Neural crest cell (in vitro differentiated cells): ENCODE measurements around the gene CTSH. TPM values are rescaled to one million over a fixed set of nuclear protein-coding genes. Genes with fewer than 3 reads are reported as not detected.
A peak's percentile ranks its signal among the peaks of the same experiment; 100 is the strongest.

Experiments
- DNase-seq: peaks from one replicate; pipeline ENCODE4 v3.0.0; 2021; ENCODE audit warnings: low read depth, mixed read lengths, low spot score
- H3K27ac Mint-ChIP-seq: one replicate; pipeline ENCODE4 v1.8.0; 2021; ENCODE audit warnings: mild to moderate bottlenecking, mixed read lengths; ENCODE audit not compliant: unreplicated experiment
- H3K27me3 Mint-ChIP-seq: 2 replicates; pipeline ENCODE4 v1.8.0; 2021; ENCODE audit warnings: low read depth, mild to moderate bottlenecking, mixed read lengths
- H3K36me3 Mint-ChIP-seq: 2 replicates; pipeline ENCODE4 v1.8.0; 2021; ENCODE audit warnings: low read depth, mild to moderate bottlenecking, mixed read lengths
- H3K4me1 Mint-ChIP-seq: 2 replicates; pipeline ENCODE4 v1.8.0; 2021; ENCODE audit warnings: mixed read lengths
- H3K4me3 Mint-ChIP-seq: one replicate; pipeline ENCODE4 v1.8.0; 2021; ENCODE audit warnings: mild to moderate bottlenecking, mixed read lengths
- H3K9me3 Mint-ChIP-seq: 2 replicates; pipeline ENCODE4 v1.8.0; 2021; ENCODE audit warnings: mixed read lengths
- CTCF ChIP-seq: fragments of 200-600 bp; sonication (generic); conservative IDR thresholded peaks from 2 replicates; pipeline ENCODE4 v1.5.0; 2021; ENCODE audit warnings: antibody characterized with exemption, mild to moderate bottlenecking
- total RNA-seq: library from RNA; stranded (reverse); gene quantifications from 2 replicates; pipeline ENCODE4 v1.2.1, GENCODE V29; 2021

Gene CTSH
- total RNA-seq, 1 donor from 2014 or later: 7.3 TPM

GRCh38 chr15:78937132-78937739, 7.6 kb downstream of the CTSH start:
- Mint-ChIP-seq H3K27ac (no peak overlapping the region), H3K36me3 (no peaks in the 10 kb centered on the region), H3K9me3 (no peaks in the 10 kb centered on the region), H3K4me1 (no peaks in the 10 kb centered on the region), H3K4me3 (no peak overlapping the region), H3K27me3 (peaks cover under 1% of the 10 kb centered on the region)
- no peak for DNase-seq
- TF ChIP-seq CTCF: no peak

- Mint-ChIP-seq H3K36me3 (no peaks in the 10 kb centered on the region), H3K27me3 (no peaks in the 10 kb centered on the region), H3K9me3 (no peaks in the 10 kb centered on the region), H3K4me3 (no peak overlapping the region), H3K4me1 (no peaks in the 10 kb centered on the region), H3K27ac (peak overlapping the region; percentile 4)
- TF ChIP-seq CTCF: no peak
- no peak for DNase-seq
Measured at GRCh38 chr15:78934655-78935023, 10.2 kb downstream of the CTSH start.

- Mint-ChIP-seq H3K27ac (peak overlapping the region; percentile 4), H3K4me1 (no peaks in the 10 kb centered on the region), H3K4me3 (no peak overlapping the region), H3K9me3 (no peaks in the 10 kb centered on the region), H3K36me3 (no peaks in the 10 kb centered on the region), H3K27me3 (no peaks in the 10 kb centered on the region)
- TF ChIP-seq CTCF: no peak
- DNase-seq: no peak
Measured at GRCh38 chr15:78933823-78934654, 10.8 kb downstream of the CTSH start.

- DNase-seq: no peak
- TF ChIP-seq CTCF: no peak
- H3K4me3 Mint-ChIP-seq: no peak overlapping the region
- H3K4me1 Mint-ChIP-seq: no peaks in the 10 kb centered on the region
- no peaks in the 10 kb centered on the region for H3K9me3 Mint-ChIP-seq
- no peak overlapping the region for H3K27ac Mint-ChIP-seq
- no peaks in the 10 kb centered on the region for H3K27me3 Mint-ChIP-seq
- no peaks in the 10 kb centered on the region for H3K36me3 Mint-ChIP-seq
Measured at GRCh38 chr15:78933187-78933822, 11.5 kb downstream of the CTSH start.

- Mint-ChIP-seq H3K27me3 (no peaks in the 10 kb centered on the region), H3K9me3 (no peaks in the 10 kb centered on the region), H3K4me3 (no peak overlapping the region), H3K36me3 (peaks cover 3% of the 10 kb centered on the region), H3K27ac (no peak overlapping the region), H3K4me1 (no peaks in the 10 kb centered on the region)
- DNase-seq: no peak
- TF ChIP-seq CTCF: no peak
Measured at GRCh38 chr15:78932258-78932808, 12.5 kb downstream of the CTSH start.
